Mucosa of stomach (tissue), 1 donor: ENCODE results near the gene GPR157.

Experiments used
- H3K27me3 ChIP-seq: one replicate; pipeline ENCODE4 v1.7.0; 2013; ENCODE audit warnings: mild to moderate bottlenecking, low read length; ENCODE audit not compliant: control insufficient read depth, insufficient read depth
- H3K36me3 ChIP-seq: one replicate; pipeline ENCODE4 v1.7.0; 2013; ENCODE audit warnings: low read length; ENCODE audit not compliant: control insufficient read depth, insufficient read depth
- H3K4me1 ChIP-seq: one replicate; pipeline ENCODE4 v1.7.0; 2013; ENCODE audit warnings: mild to moderate bottlenecking, low read length; ENCODE audit not compliant: control insufficient read depth, insufficient read depth
- H3K4me3 ChIP-seq: one replicate; pipeline ENCODE4 v1.7.0; 2013; ENCODE audit warnings: low read length
- H3K9ac ChIP-seq: one replicate; pipeline ENCODE4 v1.7.0; 2013; ENCODE audit warnings: mild to moderate bottlenecking, low read length, moderate library complexity
- H3K9me3 ChIP-seq: one replicate; pipeline ENCODE4 v1.7.0; 2013; ENCODE audit warnings: mild to moderate bottlenecking, low read length, moderate library complexity; ENCODE audit not compliant: control insufficient read depth
- donor health status: Pancreatic carcinoma.

Gene GPR157

GRCh38 chr1:9111357-9111691 lies 17.6 kb downstream of the GPR157 start:
- Histone ChIP-seq H3K9ac (no peak overlapping the region), H3K9me3 (no peaks in the 10 kb centered on the region), H3K27me3 (no peaks in the 10 kb centered on the region), H3K36me3 (no peaks in the 10 kb centered on the region), H3K4me1 (peaks cover 5% of the 10 kb centered on the region), H3K4me3 (no peak overlapping the region)

GRCh38 chr1:9110669-9111356 lies 18.1 kb downstream of the GPR157 start:
- Histone ChIP-seq H3K36me3 (no peaks in the 10 kb centered on the region), H3K27me3 (no peaks in the 10 kb centered on the region), H3K9me3 (no peaks in the 10 kb centered on the region), H3K4me1 (peaks cover 5% of the 10 kb centered on the region), H3K9ac (no peak overlapping the region), H3K4me3 (no peak overlapping the region)

- H3K4me3 ChIP-seq = no peak overlapping the region
- H3K9me3 ChIP-seq = no peaks in the 10 kb centered on the region
- no peaks in the 10 kb centered on the region for H3K27me3 ChIP-seq
- H3K4me1 ChIP-seq = peaks cover 3% of the 10 kb centered on the region
- H3K36me3 ChIP-seq = no peaks in the 10 kb centered on the region
- H3K9ac ChIP-seq = no peak overlapping the region
Measured at GRCh38 chr1:9108056-9108665, 20.7 kb downstream of the GPR157 start.

- Histone ChIP-seq H3K27me3 (no peaks in the 10 kb centered on the region), H3K9me3 (no peaks in the 10 kb centered on the region), H3K9ac (no peak overlapping the region), H3K4me1 (no peaks in the 10 kb centered on the region), H3K36me3 (no peaks in the 10 kb centered on the region), H3K4me3 (no peak overlapping the region)
Measured at GRCh38 chr1:9107136-9107535, 21.8 kb downstream of the GPR157 start.

GRCh38 chr1:9106286-9106685 lies 22.6 kb downstream of the GPR157 start:
- no peaks in the 10 kb centered on the region for H3K36me3 ChIP-seq
- H3K9ac ChIP-seq = no peak overlapping the region
- no peaks in the 10 kb centered on the region for H3K9me3 ChIP-seq
- H3K4me3 ChIP-seq = no peak overlapping the region
- no peaks in the 10 kb centered on the region for H3K27me3 ChIP-seq
- no peaks in the 10 kb centered on the region for H3K4me1 ChIP-seq

- Histone ChIP-seq H3K4me1 (no peaks in the 10 kb centered on the region), H3K36me3 (no peaks in the 10 kb centered on the region), H3K9ac (no peak overlapping the region), H3K4me3 (no peak overlapping the region), H3K9me3 (no peaks in the 10 kb centered on the region), H3K27me3 (no peaks in the 10 kb centered on the region)
Measured at GRCh38 chr1:9105336-9105867, 23.5 kb downstream of the GPR157 start.

GRCh38 chr1:9101510-9102146 lies 27.3 kb downstream of the GPR157 start:
- Histone ChIP-seq H3K4me1 (no peaks in the 10 kb centered on the region), H3K9ac (no peak overlapping the region), H3K9me3 (no peaks in the 10 kb centered on the region), H3K36me3 (no peaks in the 10 kb centered on the region), H3K27me3 (no peaks in the 10 kb centered on the region), H3K4me3 (no peak overlapping the region)

- no peaks in the 10 kb centered on the region for H3K36me3 ChIP-seq
- H3K4me1 ChIP-seq = no peaks in the 10 kb centered on the region
- H3K9me3 ChIP-seq = no peaks in the 10 kb centered on the region
- no peak overlapping the region for H3K9ac ChIP-seq
- H3K4me3 ChIP-seq = no peak overlapping the region
- no peaks in the 10 kb centered on the region for H3K27me3 ChIP-seq
Measured at GRCh38 chr1:9100471-9101043, 28.3 kb downstream of the GPR157 start.

GRCh38 chr1:9099555-9099954 lies 29.3 kb downstream of the GPR157 start:
- Histone ChIP-seq H3K4me3 (no peak overlapping the region), H3K4me1 (no peaks in the 10 kb centered on the region), H3K9me3 (no peaks in the 10 kb centered on the region), H3K36me3 (no peaks in the 10 kb centered on the region), H3K27me3 (no peaks in the 10 kb centered on the region), H3K9ac (no peak overlapping the region)

- Histone ChIP-seq H3K4me1 (no peaks in the 10 kb centered on the region), H3K4me3 (no peak overlapping the region), H3K9ac (no peak overlapping the region), H3K9me3 (no peaks in the 10 kb centered on the region), H3K27me3 (no peaks in the 10 kb centered on the region), H3K36me3 (no peaks in the 10 kb centered on the region)
Measured at GRCh38 chr1:9097947-9098705, 30.8 kb downstream of the GPR157 start.

GRCh38 chr1:9095818-9096217 lies 33.1 kb downstream of the GPR157 start:
- H3K36me3 ChIP-seq = no peaks in the 10 kb centered on the region
- H3K27me3 ChIP-seq = peaks cover 4% of the 10 kb centered on the region
- no peaks in the 10 kb centered on the region for H3K9me3 ChIP-seq
- H3K9ac ChIP-seq = no peak overlapping the region
- H3K4me3 ChIP-seq = no peak overlapping the region
- no peaks in the 10 kb centered on the region for H3K4me1 ChIP-seq
